ENCODE measurements around the gene DDX20.
A peak's percentile ranks its signal among the peaks of the same experiment; 100 is the strongest.

The DDX20 gene

GRCh38 chr1:111755331-111756123 lies at the start of gene DDX20:
Gene DDX20 (plus strand): TSS chr1:111755901. CDS start chr1:111755925, 24 bp downstream.
- DNase-seq (ENCODE audit: low spot score) = peak; percentile 97
- in situ Hi-C loops (cut with MboI; ENCODE audit: low pct_unique_long_range_greater_than_20kb, low sequenced_read_pairs, unreplicated experiment) = loop anchor here (25.0 kb wide), 1 partner anchor 543 kb away; the partner anchor contains the start of gene DENND2D
- peak; percentile 91 for TF ChIP-seq CTCF (IDR thresholded peaks at IDR 0.05; ENCODE audit: extremely low read depth, insufficient read depth, missing control alignments)

- TF ChIP-seq CTCF (IDR thresholded peaks at IDR 0.05; ENCODE audit: extremely low read depth, insufficient read depth, missing control alignments) = no peak
- DNase-seq (ENCODE audit: low spot score) = no peak
- in situ Hi-C loops (cut with MboI; ENCODE audit: low pct_unique_long_range_greater_than_20kb, low sequenced_read_pairs, unreplicated experiment) = no loop called here
These were observed 48.8 kb upstream of the DDX20 start for GRCh38 chr1:111706921-111707320.

- in situ Hi-C loops (cut with MboI; ENCODE audit: low pct_unique_long_range_greater_than_20kb, low sequenced_read_pairs, unreplicated experiment) = no loop called here
- no peak for TF ChIP-seq CTCF (IDR thresholded peaks at IDR 0.05; ENCODE audit: extremely low read depth, insufficient read depth, missing control alignments)
- DNase-seq (ENCODE audit: low spot score) = no peak
These were observed 47.8 kb upstream of the DDX20 start for GRCh38 chr1:111707906-111708305.

- TF ChIP-seq CTCF (IDR thresholded peaks at IDR 0.05; ENCODE audit: extremely low read depth, insufficient read depth, missing control alignments) = no peak
- no peak for DNase-seq (ENCODE audit: low spot score)
- in situ Hi-C loops (cut with MboI; ENCODE audit: low pct_unique_long_range_greater_than_20kb, low sequenced_read_pairs, unreplicated experiment) = no loop called here
These were observed 45.7 kb upstream of the DDX20 start for GRCh38 chr1:111709986-111710385.

GRCh38 chr1:111716333-111716732 lies 39.4 kb upstream of the DDX20 start:
- in situ Hi-C loops (cut with MboI; ENCODE audit: low pct_unique_long_range_greater_than_20kb, low sequenced_read_pairs, unreplicated experiment) = loop anchor here (5.0 kb wide), 1 partner anchor 36 kb away; no protein-coding TSS in a partner anchor
- no peak for DNase-seq (ENCODE audit: low spot score)
- no peak for TF ChIP-seq CTCF (IDR thresholded peaks at IDR 0.05; ENCODE audit: extremely low read depth, insufficient read depth, missing control alignments)

- TF ChIP-seq CTCF (IDR thresholded peaks at IDR 0.05; ENCODE audit: extremely low read depth, insufficient read depth, missing control alignments) = no peak
- DNase-seq (ENCODE audit: low spot score) = no peak
- in situ Hi-C loops (cut with MboI; ENCODE audit: low pct_unique_long_range_greater_than_20kb, low sequenced_read_pairs, unreplicated experiment) = loop anchor here (5.0 kb wide), 1 partner anchor 35 kb away; no protein-coding TSS in a partner anchor
These were observed 38.3 kb upstream of the DDX20 start for GRCh38 chr1:111717450-111717849.

All from GM13977 (cell line).